Bronchial epithelial cell (primary cell): ENCODE results near the gene DLGAP3. TPM values are rescaled to one million over a fixed set of nuclear protein-coding genes. Genes with fewer than 3 reads are reported as not detected.
A peak's percentile ranks its signal among the peaks of the same experiment; 100 is the strongest.

Experiments used
- DNase-seq: peaks from one replicate; pipeline ENCODE4 v3.0.0-alpha.2; 2010; ENCODE audit warnings: low read depth
- FAIRE-seq: peaks from 2 replicates; lab custom pipeline; 2011; peaks lifted over from hg19 to GRCh38; lab: Jason Lieb, UNC
- H3K27me3 ChIP-seq: 2 replicates; pipeline ENCODE4 v1.5.1; 2011; ENCODE audit warnings: low read length; ENCODE audit not compliant: control insufficient read depth, insufficient read depth
- H3K36me3 ChIP-seq: 2 replicates; pipeline ENCODE4 v1.5.1; 2011; ENCODE audit warnings: low read length; ENCODE audit not compliant: control insufficient read depth, insufficient read depth
- H3K4me3 ChIP-seq: 2 replicates; pipeline ENCODE4 v1.5.1; 2011; ENCODE audit warnings: mild to moderate bottlenecking, low read depth, low read length, control low read depth
- total RNA-seq: library from RNA; depleted of rRNA; stranded (reverse); fragments of >200 nt; gene quantifications from 2 replicates; pipeline ENCODE4 v1.2.1, GENCODE V29; 2014
- TF ChIP-seq, protein P1 (sequence below): IDR thresholded peaks from 2 replicates; pipeline ENCODE4 v1.5.1; 2011; ENCODE audit warnings: mild to moderate bottlenecking, moderate library complexity, low read length, control low read depth, inconsistent platforms; ENCODE audit not compliant: insufficient read depth, severe bottlenecking

DLGAP3 gene
- total RNA-seq, 1 donor from 2014 or later, result not detected

DNA sequence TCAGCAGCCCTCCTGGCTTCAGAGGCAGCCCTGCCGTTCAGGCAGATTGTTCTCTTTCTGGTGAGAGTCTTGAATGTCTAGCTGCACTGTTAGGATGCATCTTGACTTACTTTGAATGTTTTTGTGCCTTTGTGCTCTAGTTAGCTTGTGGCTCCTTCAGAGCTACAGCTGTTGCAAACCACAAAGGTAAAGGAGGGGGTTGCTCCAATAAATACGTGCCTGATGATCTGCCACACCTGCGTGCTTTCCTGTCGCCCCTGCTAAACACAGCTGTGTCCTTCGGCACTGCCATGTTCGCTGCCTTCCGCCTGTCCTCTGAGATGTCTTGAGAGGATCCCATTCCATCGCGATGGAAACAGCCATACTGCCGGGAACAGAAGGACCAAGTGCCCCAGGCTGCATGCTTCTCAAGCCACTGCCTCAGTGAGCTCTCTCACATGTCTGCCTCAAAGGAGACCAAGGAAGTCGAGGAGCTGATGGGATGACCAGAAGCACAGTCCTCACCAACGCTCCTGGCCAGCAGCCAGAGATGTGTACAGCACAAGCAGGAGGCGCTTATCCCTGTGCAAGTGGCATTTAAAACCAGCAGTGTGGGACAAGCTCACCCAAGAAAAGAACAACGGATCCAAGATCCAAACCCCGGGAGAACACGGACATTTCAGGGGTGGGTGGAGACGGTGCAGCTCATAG is 57.9 kb downstream of the DLGAP3 start:
- Histone ChIP-seq H3K27me3 (peaks cover 2% of the 10 kb centered on the region), H3K4me3 (no peak overlapping the region), H3K36me3 (no peaks in the 10 kb centered on the region)
- DNase-seq (no peak), FAIRE-seq (no peak)
- TF ChIP-seq, protein P1, sequence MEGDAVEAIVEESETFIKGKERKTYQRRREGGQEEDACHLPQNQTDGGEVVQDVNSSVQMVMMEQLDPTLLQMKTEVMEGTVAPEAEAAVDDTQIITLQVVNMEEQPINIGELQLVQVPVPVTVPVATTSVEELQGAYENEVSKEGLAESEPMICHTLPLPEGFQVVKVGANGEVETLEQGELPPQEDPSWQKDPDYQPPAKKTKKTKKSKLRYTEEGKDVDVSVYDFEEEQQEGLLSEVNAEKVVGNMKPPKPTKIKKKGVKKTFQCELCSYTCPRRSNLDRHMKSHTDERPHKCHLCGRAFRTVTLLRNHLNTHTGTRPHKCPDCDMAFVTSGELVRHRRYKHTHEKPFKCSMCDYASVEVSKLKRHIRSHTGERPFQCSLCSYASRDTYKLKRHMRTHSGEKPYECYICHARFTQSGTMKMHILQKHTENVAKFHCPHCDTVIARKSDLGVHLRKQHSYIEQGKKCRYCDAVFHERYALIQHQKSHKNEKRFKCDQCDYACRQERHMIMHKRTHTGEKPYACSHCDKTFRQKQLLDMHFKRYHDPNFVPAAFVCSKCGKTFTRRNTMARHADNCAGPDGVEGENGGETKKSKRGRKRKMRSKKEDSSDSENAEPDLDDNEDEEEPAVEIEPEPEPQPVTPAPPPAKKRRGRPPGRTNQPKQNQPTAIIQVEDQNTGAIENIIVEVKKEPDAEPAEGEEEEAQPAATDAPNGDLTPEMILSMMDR, result no peak

DNA sequence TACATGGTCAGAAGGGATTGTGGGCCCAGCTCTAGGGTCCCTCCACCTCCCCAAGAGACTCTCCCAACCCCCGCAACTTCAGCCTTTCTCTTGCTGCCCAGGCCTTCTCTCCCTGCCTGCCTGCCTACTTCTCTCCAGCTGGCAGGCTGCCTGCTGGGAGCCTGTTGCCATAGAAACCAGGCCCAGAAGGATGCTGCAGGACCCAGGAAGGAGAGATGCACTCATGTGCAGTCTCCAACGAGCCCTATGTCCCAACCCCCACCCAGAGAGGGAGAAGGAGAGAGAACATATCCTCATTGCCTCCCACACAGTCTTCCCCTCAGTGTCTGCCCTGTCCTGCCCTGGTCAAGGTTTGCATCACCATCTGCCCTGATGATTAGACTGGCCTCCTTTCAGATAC is 59.1 kb downstream of the DLGAP3 start:
- Histone ChIP-seq H3K4me3 (no peak overlapping the region), H3K27me3 (peaks cover 2% of the 10 kb centered on the region), H3K36me3 (no peaks in the 10 kb centered on the region)
- FAIRE-seq (no peak), DNase-seq (no peak)
- TF ChIP-seq, protein P1, result no peak

DNA sequence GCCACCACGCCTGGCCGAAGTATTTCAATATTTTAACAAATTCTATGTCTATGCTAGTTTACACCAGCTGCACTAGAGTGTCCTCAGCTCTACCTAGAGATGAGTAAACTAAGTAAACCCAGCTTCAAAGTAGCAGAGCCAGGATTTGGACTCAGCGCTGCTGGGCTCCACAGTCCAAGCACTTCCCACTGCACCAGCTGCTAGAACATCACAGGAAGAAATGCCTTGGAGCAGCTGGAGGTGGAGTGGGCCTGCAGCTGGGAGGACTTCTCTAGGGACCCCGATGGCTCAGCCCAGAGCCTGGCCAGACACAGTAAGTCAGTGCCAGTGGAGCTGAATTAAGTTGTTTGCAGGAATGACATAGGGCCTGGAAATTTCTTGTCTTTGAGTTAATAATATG is 59.7 kb downstream of the DLGAP3 start:
- Histone ChIP-seq H3K4me3 (no peak overlapping the region), H3K27me3 (peaks cover 2% of the 10 kb centered on the region), H3K36me3 (no peaks in the 10 kb centered on the region)
- FAIRE-seq, result no peak
- TF ChIP-seq, protein P1, result no peak
- no peak for DNase-seq

DNA sequence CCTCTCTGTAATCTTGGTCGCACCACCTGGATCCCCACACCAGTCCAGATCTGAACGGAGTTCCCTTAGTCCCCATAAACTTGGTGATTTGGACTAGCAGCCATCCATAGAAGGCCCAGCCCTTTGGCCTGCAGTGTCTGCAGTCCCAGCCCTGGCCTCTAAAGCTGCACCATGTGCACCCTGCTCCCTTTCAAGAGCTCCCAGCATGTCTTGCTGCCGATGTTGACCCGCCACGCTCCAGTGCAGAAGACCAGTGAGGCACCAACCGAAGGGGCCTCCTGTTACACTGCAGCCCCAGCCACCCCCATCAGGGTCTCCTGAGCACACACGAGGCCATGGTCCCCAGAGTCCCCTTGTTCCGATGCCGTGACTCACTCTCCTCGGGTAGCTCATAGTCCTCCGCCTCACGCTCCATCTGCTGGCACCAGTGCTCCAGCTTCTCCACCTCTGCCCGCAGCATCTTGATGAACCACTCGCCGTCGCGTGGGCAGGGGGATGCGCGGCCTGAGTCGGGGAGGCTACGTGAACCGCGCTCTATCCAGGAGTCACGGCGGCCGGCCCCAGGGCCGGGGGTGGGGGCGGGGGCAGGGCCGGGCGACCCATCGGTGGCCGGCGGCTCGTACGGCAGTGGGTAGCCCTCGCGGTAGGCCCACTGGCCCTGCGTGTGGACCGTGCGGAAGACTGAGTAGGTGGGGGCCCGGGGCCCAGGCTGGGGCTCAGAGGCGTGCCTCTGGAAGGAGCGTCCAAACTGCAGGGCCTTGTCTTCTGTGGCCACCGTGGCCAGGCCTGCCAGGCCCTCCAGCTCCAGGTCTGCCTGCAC is 61.0 kb downstream of the DLGAP3 start:
- DNase-seq, result no peak
- peaks cover 2% of the 10 kb centered on the region for H3K27me3 ChIP-seq
- no peaks in the 10 kb centered on the region for H3K36me3 ChIP-seq
- TF ChIP-seq, protein P1, result no peak
- FAIRE-seq, result no peak
- no peak overlapping the region for H3K4me3 ChIP-seq

DNA sequence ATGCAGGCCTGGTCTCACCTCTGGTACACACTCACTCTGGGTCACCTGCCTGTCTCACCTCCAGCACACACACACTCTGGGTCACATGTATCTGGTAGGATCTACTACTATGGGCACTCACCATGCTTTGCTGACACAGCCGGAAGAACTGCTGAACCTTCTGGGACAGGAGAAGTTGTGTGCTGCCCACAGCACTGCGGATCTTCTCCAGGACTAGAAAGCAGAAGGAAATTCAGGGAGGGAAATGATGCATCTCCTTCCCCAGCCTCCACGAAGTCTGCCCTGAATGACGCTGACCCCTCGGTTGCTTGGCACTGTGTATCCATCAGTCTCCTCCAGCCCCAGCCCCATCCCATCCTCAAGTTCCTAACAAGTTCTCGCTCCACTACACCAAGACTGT is 62.0 kb downstream of the DLGAP3 start:
- H3K27me3 ChIP-seq, result peaks cover 2% of the 10 kb centered on the region
- TF ChIP-seq, protein P1, result no peak
- DNase-seq, result no peak
- H3K36me3 ChIP-seq, result no peaks in the 10 kb centered on the region
- no peak for FAIRE-seq
- H3K4me3 ChIP-seq, result no peak overlapping the region

DNA sequence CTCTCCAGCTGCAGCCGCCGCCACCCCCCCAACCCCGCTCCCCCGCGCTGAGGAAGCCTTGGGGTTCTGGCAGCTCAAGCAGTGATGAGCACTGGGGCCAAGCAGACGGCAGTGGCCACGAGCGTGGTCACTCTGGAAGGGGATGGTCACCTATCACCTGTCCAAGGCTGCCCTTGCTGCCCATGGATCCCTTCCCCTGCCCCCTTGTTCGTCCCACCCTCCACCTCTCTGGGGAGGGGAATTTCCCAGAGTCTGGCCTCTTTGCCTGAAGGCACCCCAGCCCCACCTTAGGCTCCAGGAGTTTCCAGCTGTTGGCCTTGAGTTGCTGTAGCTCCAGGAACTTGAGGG is 62.7 kb downstream of the DLGAP3 start:
- TF ChIP-seq, protein P1, result no peak
- Histone ChIP-seq H3K27me3 (peaks cover 2% of the 10 kb centered on the region), H3K4me3 (peak overlapping the region; percentile 71), H3K36me3 (no peaks in the 10 kb centered on the region)
- no peak for FAIRE-seq
- DNase-seq, result no peak
